Measurements from ENCODE around the gene SGK2. TPM values are rescaled to one million over a fixed set of nuclear protein-coding genes. Genes with fewer than 3 reads are reported as not detected.
A peak's percentile ranks its signal among the peaks of the same experiment; 100 is the strongest.

Gene SGK2
- total and polyA plus RNA-seq, 2 of the 13 experiments (the other 11 are each of a cell fraction or from before 2014, with no cell fraction given), result 6.2 to 29.4 TPM

DNA sequence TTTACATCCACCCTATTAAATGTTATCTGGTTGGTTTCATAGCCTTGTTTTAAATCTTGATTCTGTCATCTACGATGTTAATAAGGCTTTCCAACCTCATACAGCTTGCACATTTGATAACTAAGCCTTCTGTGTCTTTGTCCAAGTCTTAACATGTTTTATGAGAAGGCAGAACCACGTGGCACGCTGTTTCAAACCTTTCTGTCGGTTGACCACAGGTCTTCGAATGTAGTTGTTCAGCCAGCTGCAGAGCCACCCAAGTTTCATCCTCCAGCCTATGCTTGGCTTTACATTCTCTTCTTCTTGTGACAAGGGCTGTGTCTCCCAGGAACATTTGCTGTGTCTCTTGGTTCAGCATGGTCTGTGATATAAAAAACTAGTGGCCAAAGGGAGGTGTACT lies 15.7 kb upstream of the SGK2 start:
- Histone ChIP-seq H4K20me1 (ENCODE audit: insufficient read depth, low read length) (no peaks in the 10 kb centered on the region), H3K4me2 (ENCODE audit: low read depth, low read length) (no peak overlapping the region), H3K9me3 (ENCODE audit: low read length) (peaks cover 6% of the 10 kb centered on the region), H3K4me1 (ENCODE audit: insufficient read depth, low read length) (peaks cover 41% of the 10 kb centered on the region), H3K36me3 (replicated peaks in 1 of 2; ENCODE audit: control insufficient read depth in 1 of 2, insufficient read depth in 2 of 2, low read length in 2 of 2) (peaks cover 0 to 3% of the 10 kb centered on the region in 2 experiments; a peak in 3 of 5 replicates), H3K79me2 (ENCODE audit: insufficient read depth, low read length) (no peaks in the 10 kb centered on the region), H3K9ac (ENCODE audit: insufficient read depth, low read depth, low read length) (no peak overlapping the region), H3K27ac (ENCODE audit: extremely low read length, insufficient read depth, low read length) (no peak overlapping the region), H3K27me3 (ENCODE audit: control insufficient read depth in 1 of 2, insufficient read depth in 2 of 2, low read length in 2 of 2) (no peaks in the 10 kb centered on the region), H2AFZ (ENCODE audit: low read length) (no peak overlapping the region), H3K4me3 (replicated peaks in 1 of 3; ENCODE audit: insufficient read depth in 1 of 3, low read depth in 2 of 3, low read length in 3 of 3) (no peak overlapping the region)
- TF ChIP-seq NCOA5 (CRISPR knock-in tag; IDR thresholded peaks at IDR 0.05) (0 out of 2 replicates have a peak, but pooled peaks have one; percentile 17), MED8 (CRISPR knock-in tag; IDR thresholded peaks at IDR 0.05; ENCODE audit: insufficient replicate concordance) (no peak)
- BruUV-seq (replicated peaks), result no TSS peak
- intact Hi-C loops (cut with micrococcal nuclease; ENCODE audit: unreplicated experiment) (no loop called here), in situ Hi-C loops (cut with HindIII; ENCODE audit: extremely low pct_ligation_motif_present, low pct_unique_long_range_greater_than_20kb) (no loop called here)
- 90% methylated on average over 5 of the region's 5 CpGs for WGBS (ENCODE audit: low lambda C conversion rate)
- ATAC-seq (no peak), DNase-seq (ENCODE audit: low spot score) (no peak), FAIRE-seq (no peak)
- CTCF ChIA-PET (ENCODE audit: low intra/inter-chr PET ratio, low total read pairs), result no interaction called here
- POLR2A ChIA-PET, result interaction anchor here (12.5 kb wide), 1 partner anchor 14 kb away, joined by 224 read pairs; the partner anchor contains the start of gene SGK2

DNA sequence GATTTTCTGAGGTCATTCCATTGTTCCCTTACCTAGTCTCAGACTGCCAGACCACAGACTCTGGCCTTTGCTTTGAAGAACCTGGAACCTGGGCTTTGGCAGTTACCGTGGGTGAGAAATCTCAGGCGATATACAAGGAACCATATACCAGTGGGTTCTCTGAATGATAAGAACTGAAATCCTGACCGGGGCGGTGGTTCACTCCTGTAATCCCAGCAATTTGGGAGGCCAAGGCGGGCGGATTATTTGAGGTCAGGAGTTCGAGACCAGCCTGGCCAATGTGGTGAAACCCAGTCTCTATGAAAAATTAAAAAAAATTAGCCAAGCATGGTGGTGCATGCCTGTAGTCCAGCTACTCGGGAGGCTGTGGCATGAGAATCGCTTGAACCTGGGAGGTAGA lies 14.3 kb upstream of the SGK2 start:
- no peaks in the 10 kb centered on the region for H3K27me3 ChIP-seq (ENCODE audit: control insufficient read depth in 1 of 2, insufficient read depth in 2 of 2, low read length in 2 of 2)
- H4K20me1 ChIP-seq (ENCODE audit: insufficient read depth, low read length), result no peaks in the 10 kb centered on the region
- no peak overlapping the region for H3K4me2 ChIP-seq (ENCODE audit: low read depth, low read length)
- ATAC-seq, result no peak
- ChIA-PET CTCF (ENCODE audit: low intra/inter-chr PET ratio, low total read pairs) (no interaction called here), POLR2A (interaction anchor here (1.3 to 12.5 kb wide), 3 partner anchors 13 to 46 kb away, joined by 3 to 224 read pairs (median 4); partner anchors contain the start of genes IFT52 and SGK2)
- H3K27ac ChIP-seq (ENCODE audit: extremely low read length, insufficient read depth, low read length), result no peak overlapping the region
- no TSS peak for BruUV-seq (replicated peaks)
- intact Hi-C loops (cut with micrococcal nuclease; ENCODE audit: unreplicated experiment) (no loop called here), in situ Hi-C loops (cut with HindIII; ENCODE audit: extremely low pct_ligation_motif_present, low pct_unique_long_range_greater_than_20kb) (no loop called here)
- 95% methylated on average over 9 of the region's 9 CpGs for WGBS (ENCODE audit: low lambda C conversion rate)
- H3K79me2 ChIP-seq (ENCODE audit: insufficient read depth, low read length), result no peaks in the 10 kb centered on the region
- H3K9me3 ChIP-seq (ENCODE audit: low read length), result peaks cover 6% of the 10 kb centered on the region
- peaks cover 9 to 10% of the 10 kb centered on the region in 2 experiments for H3K36me3 ChIP-seq (replicated peaks in 1 of 2; ENCODE audit: control insufficient read depth in 1 of 2, insufficient read depth in 2 of 2, low read length in 2 of 2)
- no peak for DNase-seq (ENCODE audit: low spot score)
- H3K9ac ChIP-seq (ENCODE audit: insufficient read depth, low read depth, low read length), result no peak overlapping the region
- H3K4me3 ChIP-seq (replicated peaks in 1 of 3; ENCODE audit: insufficient read depth in 1 of 3, low read depth in 2 of 3, low read length in 3 of 3), result no peak overlapping the region
- no peak for FAIRE-seq
- H3K4me1 ChIP-seq (ENCODE audit: insufficient read depth, low read length), result peaks cover 41% of the 10 kb centered on the region
- no peak overlapping the region for H2AFZ ChIP-seq (ENCODE audit: low read length)
- TF ChIP-seq REPIN1 (CRISPR knock-in tag; IDR thresholded peaks at IDR 0.05; ENCODE audit: borderline replicate concordance, low read depth) (no peak), ZNF567 (CRISPR knock-in tag; IDR thresholded peaks at IDR 0.05; ENCODE audit: borderline replicate concordance) (no peak), ESRRA (CRISPR knock-in tag; IDR thresholded peaks at IDR 0.05; ENCODE audit: low read depth) (no peak), ARHGAP35 (CRISPR knock-in tag; IDR thresholded peaks at IDR 0.05; ENCODE audit: borderline replicate concordance) (no peak), ZNF432 (CRISPR knock-in tag; IDR thresholded peaks at IDR 0.05; ENCODE audit: borderline replicate concordance) (no peak), ZBTB38 (CRISPR knock-in tag; IDR thresholded peaks at IDR 0.05) (no peak), NFYB (CRISPR knock-in tag; IDR thresholded peaks at IDR 0.05) (no peak), PHF21A (CRISPR knock-in tag; IDR thresholded peaks at IDR 0.05) (0 out of 2 replicates have a peak, but pooled peaks have one; percentile 17), ZFP1 (CRISPR knock-in tag; IDR thresholded peaks at IDR 0.05) (no peak), NRL (CRISPR knock-in tag; IDR thresholded peaks at IDR 0.05; ENCODE audit: borderline replicate concordance) (no peak), REL (CRISPR knock-in tag; conservative IDR thresholded peaks at IDR 0.05) (no peak)
- TF ChIP-seq, protein P1, sequence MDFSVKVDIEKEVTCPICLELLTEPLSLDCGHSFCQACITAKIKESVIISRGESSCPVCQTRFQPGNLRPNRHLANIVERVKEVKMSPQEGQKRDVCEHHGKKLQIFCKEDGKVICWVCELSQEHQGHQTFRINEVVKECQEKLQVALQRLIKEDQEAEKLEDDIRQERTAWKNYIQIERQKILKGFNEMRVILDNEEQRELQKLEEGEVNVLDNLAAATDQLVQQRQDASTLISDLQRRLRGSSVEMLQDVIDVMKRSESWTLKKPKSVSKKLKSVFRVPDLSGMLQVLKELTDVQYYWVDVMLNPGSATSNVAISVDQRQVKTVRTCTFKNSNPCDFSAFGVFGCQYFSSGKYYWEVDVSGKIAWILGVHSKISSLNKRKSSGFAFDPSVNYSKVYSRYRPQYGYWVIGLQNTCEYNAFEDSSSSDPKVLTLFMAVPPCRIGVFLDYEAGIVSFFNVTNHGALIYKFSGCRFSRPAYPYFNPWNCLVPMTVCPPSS (IDR thresholded peaks at IDR 0.05), result no peak
- TF ChIP-seq, protein P2, sequence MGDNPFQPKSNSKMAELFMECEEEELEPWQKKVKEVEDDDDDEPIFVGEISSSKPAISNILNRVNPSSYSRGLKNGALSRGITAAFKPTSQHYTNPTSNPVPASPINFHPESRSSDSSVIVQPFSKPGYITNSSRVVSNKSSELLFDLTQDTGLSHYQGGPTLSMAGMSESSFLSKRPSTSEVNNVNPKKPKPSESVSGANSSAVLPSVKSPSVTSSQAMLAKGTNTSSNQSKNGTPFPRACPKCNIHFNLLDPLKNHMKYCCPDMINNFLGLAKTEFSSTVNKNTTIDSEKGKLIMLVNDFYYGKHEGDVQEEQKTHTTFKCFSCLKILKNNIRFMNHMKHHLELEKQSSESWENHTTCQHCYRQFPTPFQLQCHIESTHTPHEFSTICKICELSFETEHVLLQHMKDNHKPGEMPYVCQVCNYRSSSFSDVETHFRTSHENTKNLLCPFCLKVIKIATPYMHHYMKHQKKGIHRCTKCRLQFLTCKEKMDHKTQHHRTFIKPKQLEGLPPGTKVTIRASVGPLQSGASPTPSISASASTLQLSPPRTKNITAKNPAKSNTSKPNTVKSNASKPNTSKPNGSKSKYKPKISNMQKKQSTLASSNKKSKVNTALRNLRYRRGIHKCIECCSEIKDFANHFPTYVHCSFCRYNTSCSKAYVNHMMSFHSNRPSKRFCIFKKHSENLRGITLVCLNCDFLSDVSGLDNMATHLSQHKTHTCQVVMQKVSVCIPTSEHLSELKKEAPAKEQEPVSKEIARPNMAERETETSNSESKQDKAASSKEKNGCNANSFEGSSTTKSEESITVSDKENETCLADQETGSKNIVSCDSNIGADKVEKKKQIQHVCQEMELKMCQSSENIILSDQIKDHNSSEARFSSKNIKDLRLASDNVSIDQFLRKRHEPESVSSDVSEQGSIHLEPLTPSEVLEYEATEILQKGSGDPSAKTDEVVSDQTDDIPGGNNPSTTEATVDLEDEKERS (CRISPR knock-in tag; IDR thresholded peaks at IDR 0.05), result 0 out of 2 replicates have a peak, but pooled peaks have one; percentile 18

All from HepG2 (cell line).